Neural progenitor cell (in vitro differentiated cells): ENCODE measurements around the gene SUGT1.

ENCODE experiments used
- EZH2 ChIP-seq: fragments of 200-600 bp; sonication (generic); IDR thresholded peaks from 2 replicates; pipeline ENCODE4 v1.6.1; 2017; ENCODE audit warnings: antibody characterized with exemption, mild to moderate bottlenecking, moderate library complexity
- EZH2phosphoT487 ChIP-seq: fragments of 200-600 bp; sonication (generic); IDR thresholded peaks from 2 replicates; pipeline ENCODE4 v1.6.1; 2017; ENCODE audit warnings: antibody characterized with exemption
- TF ChIP-seq, protein P1 (sequence below): fragments of 200-600 bp; sonication (generic); IDR thresholded peaks from 2 replicates; pipeline ENCODE4 v1.5.1; 2017; ENCODE audit warnings: antibody characterized with exemption, mild to moderate bottlenecking

DNA sequence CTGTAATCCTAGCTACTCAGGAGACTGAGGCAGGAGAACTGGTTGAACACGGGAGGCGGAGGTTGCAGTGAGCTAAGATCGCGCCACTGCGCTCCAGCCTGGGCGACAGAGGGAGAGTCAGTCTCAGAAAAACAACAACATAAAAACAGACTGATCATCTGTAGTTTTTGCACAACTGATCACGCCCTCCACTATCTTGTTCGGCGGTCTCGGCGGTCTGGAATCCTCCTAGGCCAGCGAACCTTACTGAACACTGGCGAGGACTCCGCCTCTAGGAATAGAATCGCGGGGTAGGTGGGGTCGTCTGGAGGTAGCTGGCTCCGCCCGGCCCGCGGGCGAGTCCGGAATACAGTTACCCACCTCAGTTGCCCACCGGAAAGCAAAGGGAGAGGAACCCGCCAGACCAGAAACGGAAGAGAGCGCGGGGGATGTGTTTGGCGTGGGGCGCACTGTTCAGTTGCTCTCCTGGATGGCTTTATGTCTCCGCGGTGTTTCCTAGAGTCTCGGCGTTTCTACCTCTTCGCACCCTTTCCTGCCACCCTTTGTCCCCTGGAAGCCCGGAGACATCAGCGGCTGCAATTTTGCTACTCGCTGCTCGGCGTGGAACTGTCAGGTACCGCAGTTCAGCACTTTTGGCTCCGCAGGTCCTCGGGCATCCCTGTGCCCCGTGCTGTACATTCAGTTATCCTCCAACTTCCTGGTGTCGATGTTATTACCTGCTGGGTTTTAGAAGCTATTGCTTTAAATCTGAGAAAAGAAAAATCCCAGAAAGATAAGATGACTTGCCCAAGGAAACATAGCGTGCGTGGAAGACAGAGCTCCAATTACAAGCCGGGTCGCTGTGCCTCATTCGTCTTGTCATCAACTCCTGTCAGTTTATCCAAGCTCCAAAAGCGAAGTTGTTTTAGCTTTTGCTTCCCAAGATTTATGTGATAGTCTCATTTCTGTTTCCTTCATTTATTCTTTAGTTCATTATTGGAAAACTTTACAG is 35.3 kb upstream of the SUGT1 start:
- TF ChIP-seq, protein P1, sequence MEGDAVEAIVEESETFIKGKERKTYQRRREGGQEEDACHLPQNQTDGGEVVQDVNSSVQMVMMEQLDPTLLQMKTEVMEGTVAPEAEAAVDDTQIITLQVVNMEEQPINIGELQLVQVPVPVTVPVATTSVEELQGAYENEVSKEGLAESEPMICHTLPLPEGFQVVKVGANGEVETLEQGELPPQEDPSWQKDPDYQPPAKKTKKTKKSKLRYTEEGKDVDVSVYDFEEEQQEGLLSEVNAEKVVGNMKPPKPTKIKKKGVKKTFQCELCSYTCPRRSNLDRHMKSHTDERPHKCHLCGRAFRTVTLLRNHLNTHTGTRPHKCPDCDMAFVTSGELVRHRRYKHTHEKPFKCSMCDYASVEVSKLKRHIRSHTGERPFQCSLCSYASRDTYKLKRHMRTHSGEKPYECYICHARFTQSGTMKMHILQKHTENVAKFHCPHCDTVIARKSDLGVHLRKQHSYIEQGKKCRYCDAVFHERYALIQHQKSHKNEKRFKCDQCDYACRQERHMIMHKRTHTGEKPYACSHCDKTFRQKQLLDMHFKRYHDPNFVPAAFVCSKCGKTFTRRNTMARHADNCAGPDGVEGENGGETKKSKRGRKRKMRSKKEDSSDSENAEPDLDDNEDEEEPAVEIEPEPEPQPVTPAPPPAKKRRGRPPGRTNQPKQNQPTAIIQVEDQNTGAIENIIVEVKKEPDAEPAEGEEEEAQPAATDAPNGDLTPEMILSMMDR, result no peak
- TF ChIP-seq EZH2phosphoT487 (no peak), EZH2 (no peak)
